GM12878 (cell line): ENCODE data around the gene ZNF385C. TPM values are rescaled to one million over a fixed set of nuclear protein-coding genes. Genes with fewer than 3 reads are reported as not detected.

ENCODE experiments used
- ATAC-seq: fragments of 200-7000 bp; cut with Tn5 transposase; 3 replicates; pipeline ENCODE4 v1.9.1; 2020; ENCODE audit warnings: mild to moderate bottlenecking, moderate library complexity
- BruUV-seq: library from RNA; stranded (reverse); fragments of 400-500 nt; replicated peaks from 2 replicates; lab custom pipeline; 2021; lab: Mats Ljungman, UMichigan
- CTCF ChIA-PET: fragments of 300-600 bp; sonication (Branson Sonifier 250); formaldehyde crosslinking; extraction: SDS; loops from one replicate; lab custom pipeline; 2021; ENCODE audit warnings: inconsistent platforms; lab: Yijun Ruan, JAX
- POLR2A ChIA-PET: fragments of 350-600 bp; formaldehyde crosslinking; extraction: SDS; loops from one replicate; lab custom pipeline; 2021; ENCODE audit warnings: inconsistent platforms; lab: Charles Lee
- RAD21 ChIA-PET: fragments of 300-600 bp; sonication (Branson Sonifier 250); formaldehyde crosslinking; loops from one replicate; lab custom pipeline; 2023; ENCODE audit warnings: antibody characterized with exemption; ENCODE audit not compliant: unreplicated experiment; lab: Charles Lee
- SMC1A ChIA-PET: fragments of 300-600 bp; sonication (Branson Sonifier 250); formaldehyde crosslinking; loops from one replicate; lab custom pipeline; 2023; ENCODE audit not compliant: unreplicated experiment, uncharacterized antibody; lab: Charles Lee
- DNase-seq: peaks from one replicate; pipeline ENCODE4 v3.0.0-alpha.2; 2011; ENCODE audit warnings: low read depth, low spot score
- FAIRE-seq: peaks from 3 replicates; lab custom pipeline; 2011; peaks lifted over from hg19 to GRCh38; lab: Jason Lieb, UNC
- H2AFZ ChIP-seq: 2 replicates; pipeline ENCODE4 v1.6.0; 2011; ENCODE audit warnings: low read depth, low read length, control low read depth; ENCODE audit not compliant: control insufficient read depth
- H3K27ac ChIP-seq: 2 replicates; pipeline ENCODE4 v1.5.1; 2011; ENCODE audit warnings: control low read depth; ENCODE audit not compliant: control insufficient read depth, insufficient read depth
- H3K27me3 ChIP-seq, 2 experiments: replicated peaks in 1 of 2; 2 replicates each; pipeline versions ENCODE4 v1.6.0 to v1.6.1; 2011; ENCODE audit warnings: low read length in 1 of 2; ENCODE audit not compliant: control insufficient read depth in 2 of 2, insufficient read depth in 2 of 2
- H3K36me3 ChIP-seq, 2 experiments: 2 replicates each; pipeline ENCODE4 v1.5.1; 2011; ENCODE audit warnings: low read length in 1 of 2; ENCODE audit not compliant: control insufficient read depth in 2 of 2, insufficient read depth in 2 of 2
- H3K4me1 ChIP-seq: 2 replicates; pipeline ENCODE4 v1.6.1; 2011; ENCODE audit warnings: mild to moderate bottlenecking, low read length, moderate library complexity, mixed read lengths; ENCODE audit not compliant: control insufficient read depth, insufficient read depth
- H3K4me2 ChIP-seq: 2 replicates; pipeline ENCODE4 v1.6.0; 2011; ENCODE audit warnings: control low read depth; ENCODE audit not compliant: control insufficient read depth, insufficient read depth
- H3K4me3 ChIP-seq: fragments of 200-600 bp; sonication (generic); 2 replicates; pipeline ENCODE4 v1.5.1; 2016
- H3K79me2 ChIP-seq: 2 replicates; pipeline ENCODE4 v1.6.0; 2011; ENCODE audit warnings: low read length; ENCODE audit not compliant: control insufficient read depth, insufficient read depth
- H3K9ac ChIP-seq: 2 replicates; pipeline ENCODE4 v1.8.0; 2011; ENCODE audit warnings: low read length, control low read depth, mixed read lengths; ENCODE audit not compliant: control insufficient read depth, insufficient read depth
- H3K9me3 ChIP-seq: replicated peaks from 3 replicates; pipeline ENCODE4 v1.5.1; 2011; ENCODE audit warnings: mild to moderate bottlenecking, low read length; ENCODE audit not compliant: control insufficient read depth, insufficient read depth
- H4K20me1 ChIP-seq: 2 replicates; pipeline ENCODE4 v1.6.0; 2011; ENCODE audit not compliant: control insufficient read depth, insufficient read depth
- IRF5 ChIP-seq: fragments of 450-650 bp; IDR thresholded peaks from 2 replicates; pipeline ENCODE4 v1.6.1; 2017; ENCODE audit warnings: borderline replicate concordance
- JUND ChIP-seq: IDR thresholded peaks from 2 replicates; pipeline ENCODE4 v1.6.1; 2012; ENCODE audit warnings: low read depth, mild to moderate bottlenecking, low read length, improper control_type of control experiment, moderate library complexity
- PAX8 ChIP-seq: fragments of 450-650 bp; IDR thresholded peaks from 2 replicates; pipeline ENCODE4 v1.6.1; 2017; ENCODE audit warnings: mild to moderate bottlenecking, moderate library complexity
- RAD21 ChIP-seq: IDR thresholded peaks from 2 replicates; pipeline ENCODE4 v1.6.1; 2011; ENCODE audit warnings: mild to moderate bottlenecking, low read depth, low read length, moderate library complexity; ENCODE audit not compliant: insufficient read depth
- RFX5 ChIP-seq: IDR thresholded peaks from 2 replicates; pipeline ENCODE4 v1.6.1; 2011; ENCODE audit warnings: low read depth, low read length, improper control_type of control experiment
- ZNF622 ChIP-seq: fragments of 450-650 bp; IDR thresholded peaks from 2 replicates; pipeline ENCODE4 v1.6.1; 2017; ENCODE audit warnings: mild to moderate bottlenecking, inconsistent platforms
- WGBS: methylation state at CpG from one replicate; pipeline ENCODE4 v1.1.6; 2016; ENCODE audit warnings: low lambda C conversion rate; ENCODE audit not compliant: insufficient replicate concordance, insufficient coverage; ENCODE audit errors: missing lambda C conversion rate; 5-methylcytosine and 5-hydroxymethylcytosine counted together
- in situ Hi-C: fragments of 300-500 bp; cut with MboI; formaldehyde crosslinking; loops from 9 replicates; pipeline ENCODE4 v1.14.3; 2018; ENCODE audit warnings: mixed read lengths
- intact Hi-C: fragments of 100-400 bp; cut with micrococcal nuclease; formaldehyde crosslinking; loops from one replicate; pipeline ENCODE4 v1.14.2; 2022; ENCODE audit not compliant: unreplicated experiment
- polyA plus RNA-seq, 11 experiments: library from polyadenylated mRNA; depleted of rRNA in 4 of 11; unstranded in 6 of 11; stranded (reverse) in 5 of 11; fragments of >200 nt; fragmentation: Nextera tagmentation in 4 of 11; fragmentation: Illumina TruSeq in 1 of 11; extraction: Ambion mirVana in 4 of 11; extraction: Trizol in 1 of 11; gene quantifications; 1 replicate in 1 of 11; 2 replicates in 10 of 11; pipeline versions ENCODE4 v1.2.1 to v1.2.3, GENCODE V29; 2011 to 2016; ENCODE audit warnings: inconsistent platforms in 2 of 11, missing spikeins in 2 of 11, low read depth in 1 of 11
- total RNA-seq, 4 experiments: library from RNA; depleted of rRNA in 3 of 4; stranded (reverse); fragments of >200 nt in 3 of 4; fragmentation: Illumina TruSeq in 1 of 4; extraction: Trizol in 1 of 4; gene quantifications; 2 replicates each; pipeline versions ENCODE4 v1.2.1 to v1.2.3, GENCODE V29; 2013 to 2021
- TF ChIP-seq, protein P1 (sequence below): fragments of 450-650 bp; IDR thresholded peaks from 2 replicates; pipeline ENCODE4 v1.6.1; 2017; ENCODE audit warnings: low read depth, mild to moderate bottlenecking, moderate library complexity

The ZNF385C gene
- total and polyA plus RNA-seq, 10 of the 15 experiments (the other 5 are each of a cell fraction or from before 2014, with no cell fraction given): 0.06 to 0.20 (median 0.07) TPM; not detected in 5

GRCh38 chr17:42098730-42099399 is 592 bp upstream of the ZNF385C start:
- 74% methylated on average over 14 of the region's 14 CpGs for WGBS
- H3K9ac ChIP-seq: no peak overlapping the region
- POLR2A ChIA-PET: interaction anchor here (0.6 to 1.4 kb wide), 3 partner anchors 10 to 1007 kb away, joined by 3 to 4 read pairs (median 3); partner anchors contain the start of gene DHX58
- SMC1A ChIA-PET: interaction anchor here (1.1 to 1.2 kb wide), 2 partner anchors 14 to 17 kb away, joined by 3 to 7 read pairs; partner anchors contain the start of gene DHX58
- RAD21 ChIA-PET: interaction anchor here (0.5 to 1.7 kb wide), 6 partner anchors 14 to 552 kb away, joined by 3 to 4 read pairs (median 3); partner anchors contain the start of genes DHX58 and ODAD4
- H3K4me1 ChIP-seq: peaks cover 5% of the 10 kb centered on the region
- CTCF ChIA-PET: interaction anchor here (0.8 to 1.4 kb wide), 6 partner anchors 17 to 135 kb away, joined by 3 to 5 read pairs (median 4); no protein-coding TSS in a partner anchor
- H3K9me3 ChIP-seq: no peaks in the 10 kb centered on the region
- H3K4me2 ChIP-seq: no peak overlapping the region
- H2AFZ ChIP-seq: no peak overlapping the region
- ATAC-seq (peak; percentile 35), FAIRE-seq (no peak), DNase-seq (no peak)
- in situ Hi-C loops (no loop called here), intact Hi-C loops (no loop called here)
- H4K20me1 ChIP-seq: 0 out of 2 replicates have a peak, but pooled peaks cover 3% of the 10 kb centered on the region
- H3K79me2 ChIP-seq: no peaks in the 10 kb centered on the region
- H3K4me3 ChIP-seq: no peak overlapping the region
- H3K36me3 ChIP-seq: no peaks in the 10 kb centered on the region
- H3K27me3 ChIP-seq: peaks cover 1 to 6% of the 10 kb centered on the region in 2 experiments; a peak in 1 of 4 replicates
- H3K27ac ChIP-seq: no peak overlapping the region
- TF ChIP-seq PAX8 (no peak), ZNF622 (no peak), RFX5 (no peak), JUND (no peak), IRF5 (no peak), RAD21 (0 out of 2 replicates have a peak, but pooled peaks have one; percentile 6)
- TF ChIP-seq, protein P1, sequence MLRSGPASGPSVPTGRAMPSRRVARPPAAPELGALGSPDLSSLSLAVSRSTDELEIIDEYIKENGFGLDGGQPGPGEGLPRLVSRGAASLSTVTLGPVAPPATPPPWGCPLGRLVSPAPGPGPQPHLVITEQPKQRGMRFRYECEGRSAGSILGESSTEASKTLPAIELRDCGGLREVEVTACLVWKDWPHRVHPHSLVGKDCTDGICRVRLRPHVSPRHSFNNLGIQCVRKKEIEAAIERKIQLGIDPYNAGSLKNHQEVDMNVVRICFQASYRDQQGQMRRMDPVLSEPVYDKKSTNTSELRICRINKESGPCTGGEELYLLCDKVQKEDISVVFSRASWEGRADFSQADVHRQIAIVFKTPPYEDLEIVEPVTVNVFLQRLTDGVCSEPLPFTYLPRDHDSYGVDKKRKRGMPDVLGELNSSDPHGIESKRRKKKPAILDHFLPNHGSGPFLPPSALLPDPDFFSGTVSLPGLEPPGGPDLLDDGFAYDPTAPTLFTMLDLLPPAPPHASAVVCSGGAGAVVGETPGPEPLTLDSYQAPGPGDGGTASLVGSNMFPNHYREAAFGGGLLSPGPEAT: no peak
- no TSS peak for BruUV-seq
